Motor neuron (in vitro differentiated cells): ENCODE data around the gene ZNF576. TPM values are rescaled to one million over a fixed set of nuclear protein-coding genes. Genes with fewer than 3 reads are reported as not detected.

ENCODE experiments used
- ATAC-seq, 8 experiments: fragments of 200-7000 bp; cut with Tn5 transposase; replicated peaks in 6 of 8; 2 replicates each; pipeline ENCODE4 v1.8.0; 2021; ENCODE audit warnings: mild to moderate bottlenecking in 8 of 8, moderate library complexity in 8 of 8
- H3K27ac ChIP-seq, 2 donors: fragments of 250-450 bp; sonication (Bioruptor Pico); 2 replicates each; pipeline ENCODE4 v1.9.0; 2021; ENCODE audit warnings: antibody characterized with exemption in 2 of 2, mild to moderate bottlenecking in 2 of 2, moderate library complexity in 1 of 2
- H3K4me1 ChIP-seq, 2 donors: fragments of 250-450 bp; sonication (Bioruptor Pico); replicated peaks in 1 of 2; 2 replicates each; pipeline ENCODE4 v1.6.1; 2021; ENCODE audit warnings: antibody characterized with exemption in 2 of 2, mild to moderate bottlenecking in 2 of 2, moderate library complexity in 1 of 2
- H3K4me3 ChIP-seq, 5 donors: fragments of 250-450 bp; sonication (Bioruptor Pico); 2 replicates each; pipeline ENCODE4 v1.9.0; 2021; ENCODE audit warnings: antibody characterized with exemption in 5 of 5, mild to moderate bottlenecking in 5 of 5, moderate library complexity in 4 of 5
- WGBS, 10 experiments: fragments of 450-650 bp; shearing (Covaris generic); methylation state at CpG; one replicate each; pipeline ENCODE4 v1.0.0; 2022; 5-methylcytosine and 5-hydroxymethylcytosine counted together
- in situ Hi-C, 9 experiments: fragments of 400-800 bp; cut with MboI; loops; one replicate each; pipeline ENCODE4 v1.15.0; 2021; ENCODE audit warnings: low sequenced_read_pairs in 9 of 9, low pct_unique_long_range_greater_than_20kb in 2 of 9; ENCODE audit not compliant: unreplicated experiment in 9 of 9
- total RNA-seq, 8 experiments: library from RNA; unstranded; fragments of 300-600 nt; gene quantifications; 2 replicates each; pipeline versions ENCODE4 v1.2.3 to v1.2.4, GENCODE V29; 2022

ZNF576 gene
- total RNA-seq, 8 experiments from 2014 or later = 8.0 to 19.0 (median 11.8) TPM

GRCh38 chr19:43562698-43563241, 33.6 kb upstream of the ZNF576 start:
- Histone ChIP-seq H3K27ac (no peak overlapping the region), H3K4me1 (no peaks in the 10 kb centered on the region), H3K4me3 (no peak overlapping the region)
- no peak for ATAC-seq
- WGBS, 10 experiments = 43 to 100% (median 95%) methylated on average over 3 to 10 of the region's 14 CpGs; no CpG with 5 or more reads in 5 of the 10 experiments
- in situ Hi-C loops = no loop called here

DNA sequence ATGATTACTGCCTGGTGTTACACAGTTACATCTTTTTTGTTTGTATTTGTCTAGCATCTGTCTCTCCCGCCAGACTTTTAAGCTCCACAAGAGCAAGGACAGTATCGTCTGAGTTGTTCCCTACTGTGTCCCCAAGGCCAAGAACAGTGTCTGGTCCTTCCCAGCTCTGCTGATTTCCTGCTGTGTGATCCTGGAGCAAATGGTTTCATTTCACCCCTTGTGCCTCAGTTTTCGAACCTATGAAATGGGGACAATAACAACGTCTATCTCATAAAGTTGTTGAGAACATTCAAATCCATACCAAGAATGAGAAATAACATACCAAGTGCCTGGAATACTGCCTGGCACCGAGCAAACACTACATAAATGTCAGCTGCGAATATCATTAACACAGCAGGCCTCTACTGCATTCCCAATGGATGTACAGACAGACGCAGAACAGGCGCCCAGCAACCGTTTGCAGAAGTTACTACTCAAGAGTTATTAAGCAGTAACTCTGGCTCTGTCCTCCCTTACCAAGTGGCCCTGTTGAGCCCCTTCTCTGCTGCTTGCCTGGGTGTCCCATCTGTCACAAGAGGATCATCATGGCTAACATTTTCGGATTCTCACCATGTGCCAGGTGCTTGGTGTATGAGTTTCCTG, 32.5 kb upstream of the ZNF576 start:
- Histone ChIP-seq H3K27ac (no peak overlapping the region), H3K4me3 (no peak overlapping the region), H3K4me1 (no peaks in the 10 kb centered on the region)
- in situ Hi-C loops = no loop called here
- ATAC-seq = peak in 1 of 8 experiments; percentile 51
- WGBS, 10 experiments = 53 to 93% (median 88%) methylated on average over 2 to 9 of the region's 10 CpGs

DNA sequence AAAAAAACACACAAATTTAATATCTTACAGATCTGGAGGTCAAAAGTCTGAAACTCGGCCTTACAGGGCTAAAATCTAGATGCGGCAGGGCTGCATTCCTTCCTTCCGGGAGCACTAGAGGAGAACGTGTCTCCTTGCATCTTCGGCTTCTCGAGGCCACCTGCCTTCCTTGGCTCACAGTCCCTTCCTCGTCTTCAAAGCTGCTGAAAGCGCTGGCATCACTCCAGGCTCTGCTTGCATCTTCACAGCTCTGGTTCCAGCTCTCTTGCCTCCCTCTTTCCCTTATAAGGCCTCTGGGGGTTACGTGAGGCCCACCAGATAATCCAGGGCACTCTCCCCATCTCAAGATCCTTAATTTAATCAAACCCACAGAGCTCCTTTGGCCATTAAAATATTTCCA, 31.6 kb upstream of the ZNF576 start:
- no peak overlapping the region for H3K4me3 ChIP-seq
- H3K27ac ChIP-seq = no peak overlapping the region
- no peaks in the 10 kb centered on the region for H3K4me1 ChIP-seq
- in situ Hi-C loops = no loop called here
- WGBS, 10 experiments = 44 to 100% (median 85%) methylated on average over 1 to 8 of the region's 9 CpGs; no CpG with 5 or more reads in 2 of the 10 experiments
- ATAC-seq = no peak

DNA sequence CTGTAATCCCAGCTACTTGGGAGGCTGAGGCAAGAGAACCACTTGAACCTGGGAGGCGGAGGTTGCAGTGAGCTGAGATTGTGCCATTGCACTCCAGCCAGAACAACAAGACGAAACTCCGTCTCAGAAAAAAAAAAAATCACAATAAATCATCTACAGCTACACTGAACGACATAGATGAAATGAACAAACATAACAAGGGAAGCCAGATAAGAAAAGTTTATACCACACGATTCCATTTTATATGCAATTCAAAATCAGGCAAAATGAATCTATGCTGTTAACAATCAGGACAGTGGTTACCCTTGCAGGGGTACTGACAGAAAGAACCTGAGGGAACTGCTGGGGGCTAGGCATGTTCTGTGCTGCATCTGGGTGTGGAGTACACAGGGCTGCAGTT, 26.7 kb upstream of the ZNF576 start:
- ATAC-seq = no peak
- no peak overlapping the region for H3K4me3 ChIP-seq
- no peak overlapping the region for H3K27ac ChIP-seq
- WGBS, 10 experiments = 33 to 100% (median 92%) methylated on average over 1 to 4 of the region's 5 CpGs; no CpG with 5 or more reads in 1 of the 10 experiments
- in situ Hi-C loops = no loop called here
- peaks cover 6 to 8% of the 10 kb centered on the region in 2 donors for H3K4me1 ChIP-seq

- no peak for ATAC-seq
- H3K27ac ChIP-seq = no peak overlapping the region
- 100% methylated on average over 3 of the region's 5 CpGs; no CpG with 5 or more reads in 9 of the 10 experiments for WGBS, 10 experiments
- no peak overlapping the region for H3K4me3 ChIP-seq
- in situ Hi-C loops = no loop called here
- peaks cover 6 to 9% of the 10 kb centered on the region in 2 donors for H3K4me1 ChIP-seq
Measured at GRCh38 chr19:43570174-43570791, 26.1 kb upstream of the ZNF576 start.

DNA sequence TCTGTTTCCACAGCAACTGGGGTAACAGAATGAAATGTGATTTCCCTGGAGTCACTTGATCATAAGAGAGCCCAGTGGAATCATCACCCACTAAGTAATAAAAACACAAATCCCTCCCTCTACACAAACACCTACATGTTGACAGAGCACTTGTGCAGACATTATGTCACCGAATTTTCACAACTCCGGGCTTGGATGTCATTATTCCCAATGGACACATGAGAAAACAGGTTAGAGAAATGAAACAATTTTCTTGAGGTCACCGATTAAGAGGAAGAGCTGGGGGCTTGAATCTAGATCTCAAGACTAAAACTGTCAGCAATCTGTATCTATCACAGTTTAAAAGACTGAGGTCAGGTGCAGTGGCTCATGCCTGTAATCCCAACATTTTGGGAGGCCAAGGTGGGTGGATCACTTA, 24.2 kb upstream of the ZNF576 start:
- in situ Hi-C loops = no loop called here
- 60 to 100% (median 96%) methylated on average over 1 to 3 of the region's 3 CpGs; no CpG with 5 or more reads in 2 of the 10 experiments for WGBS, 10 experiments
- Histone ChIP-seq H3K4me3 (no peak overlapping the region), H3K27ac (no peak overlapping the region), H3K4me1 (peaks cover 10 to 12% of the 10 kb centered on the region in 2 donors)
- ATAC-seq = peak in 1 of 8 experiments; percentile 7

GRCh38 chr19:43574424-43575155, 21.8 kb upstream of the ZNF576 start:
- peak overlapping the region; percentile 54 to 83 (median 61) for H3K4me3 ChIP-seq
- ATAC-seq = no peak

DNA sequence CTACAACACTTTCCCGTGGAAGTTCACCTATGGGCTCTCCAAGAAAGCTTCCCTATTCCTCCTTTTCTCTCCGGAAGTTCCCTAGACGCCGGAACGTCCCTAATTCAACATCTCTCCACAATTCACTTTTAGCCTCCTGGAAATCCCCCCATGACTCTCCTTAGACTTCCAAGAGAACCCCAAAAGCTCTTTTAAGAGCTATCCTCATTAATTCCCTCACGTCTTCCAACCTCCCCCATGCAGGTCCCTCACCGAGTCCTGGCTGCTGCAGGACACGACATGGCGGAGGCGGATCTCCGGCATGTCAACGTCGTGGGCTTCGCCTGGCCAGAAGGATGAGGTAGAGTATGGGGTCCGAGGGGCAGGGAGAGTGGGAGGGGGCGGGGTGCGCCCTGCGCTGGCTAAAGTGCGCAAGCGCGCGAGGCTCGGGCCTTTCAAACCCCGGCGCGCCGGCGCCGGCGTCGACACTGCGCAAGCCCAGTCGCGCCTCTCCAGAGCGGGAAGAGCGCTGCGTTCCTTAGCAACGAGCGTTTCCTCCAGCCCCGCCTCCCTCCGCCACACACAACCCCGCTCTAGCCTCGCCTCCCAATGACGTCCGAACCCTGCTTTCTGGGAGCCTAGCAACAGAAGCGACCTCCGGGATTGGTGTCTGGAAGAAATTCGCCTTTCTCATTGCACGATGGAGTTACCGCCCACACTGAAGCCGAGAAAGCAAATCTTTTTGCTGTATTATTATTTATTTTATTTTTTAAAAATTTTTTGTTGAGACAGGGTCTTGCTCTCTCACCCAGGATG, 21.0 kb upstream of the ZNF576 start, which contains the start of the genes PINLYP and XRCC1:
Gene PINLYP, plus strand, starts transcription at position 646 of the 795 bp plus-strand sequence. CDS start 1,391 bp downstream, outside the sequence.
Gene XRCC1, minus strand, starts transcription at position 372 of the 795 bp plus-strand sequence. Its CDS starts 69 bp downstream, at position 303.
- 0 to 18% (median 0%) methylated on average over 1 to 17 of the region's 51 CpGs for WGBS, 10 experiments
- in situ Hi-C loops = no loop called here
- H3K4me1 ChIP-seq = peaks cover 10 to 12% of the 10 kb centered on the region in 2 donors
- peak within 1 kb of the TSS; percentile 69 to 74 for H3K27ac ChIP-seq
- ATAC-seq = peak; percentile 97 to 99 (median 98)
- peak within 1 kb of the TSS; percentile 54 to 83 (median 61) for H3K4me3 ChIP-seq

More at GRCh38 chr19:43574424-43575155, 21.8 kb upstream of the ZNF576 start:
- peaks cover 10 to 12% of the 10 kb centered on the region in 2 donors for H3K4me1 ChIP-seq
- H3K27ac ChIP-seq = peak overlapping the region; percentile 43 to 74
- in situ Hi-C loops = no loop called here
- 0 to 100% (median 17%) methylated on average over 1 to 8 of the region's 12 CpGs; no CpG with 5 or more reads in 1 of the 10 experiments for WGBS, 10 experiments

GRCh38 chr19:43575955-43576878, 20.2 kb upstream of the ZNF576 start:
- in situ Hi-C loops = no loop called here
- H3K4me3 ChIP-seq = peak overlapping the region; percentile 22 to 83 (median 26)
- H3K4me1 ChIP-seq = peaks cover 12 to 19% of the 10 kb centered on the region in 2 donors
- H3K27ac ChIP-seq = peak overlapping the region; percentile 69 to 73
- 44 to 88% (median 73%) methylated on average over 1 to 25 of the region's 37 CpGs; no CpG with 5 or more reads in 1 of the 10 experiments for WGBS, 10 experiments
- peak in 2 of 8 experiments; percentile 0 to 2 for ATAC-seq

DNA sequence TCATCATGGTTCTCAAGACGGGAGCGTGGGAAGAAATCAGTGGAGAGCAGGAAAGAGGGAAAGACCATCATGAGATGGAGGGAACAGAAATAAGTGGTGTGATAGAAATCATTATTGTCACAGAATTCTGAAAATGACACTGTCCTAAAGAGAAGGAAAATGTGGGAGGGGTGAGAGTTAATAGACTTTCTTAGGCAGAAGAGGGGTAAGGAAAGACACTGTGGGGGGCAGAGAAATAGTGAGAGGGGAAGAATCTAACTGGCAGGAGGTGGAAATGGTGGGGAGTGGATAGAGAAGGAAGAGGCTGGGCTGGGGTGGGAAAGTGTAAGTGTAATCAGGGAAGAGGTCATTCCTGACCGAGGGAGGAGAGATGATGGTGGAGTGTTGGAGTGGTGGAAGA, 17.6 kb upstream of the ZNF576 start:
- Histone ChIP-seq H3K4me3 (no peak overlapping the region), H3K27ac (no peak overlapping the region), H3K4me1 (peaks cover 12 to 14% of the 10 kb centered on the region in 2 donors)
- 80 to 100% (median 90%) methylated on average over 1 to 3 of the region's 3 CpGs; no CpG with 5 or more reads in 5 of the 10 experiments for WGBS, 10 experiments
- in situ Hi-C loops = no loop called here
- no peak for ATAC-seq

DNA sequence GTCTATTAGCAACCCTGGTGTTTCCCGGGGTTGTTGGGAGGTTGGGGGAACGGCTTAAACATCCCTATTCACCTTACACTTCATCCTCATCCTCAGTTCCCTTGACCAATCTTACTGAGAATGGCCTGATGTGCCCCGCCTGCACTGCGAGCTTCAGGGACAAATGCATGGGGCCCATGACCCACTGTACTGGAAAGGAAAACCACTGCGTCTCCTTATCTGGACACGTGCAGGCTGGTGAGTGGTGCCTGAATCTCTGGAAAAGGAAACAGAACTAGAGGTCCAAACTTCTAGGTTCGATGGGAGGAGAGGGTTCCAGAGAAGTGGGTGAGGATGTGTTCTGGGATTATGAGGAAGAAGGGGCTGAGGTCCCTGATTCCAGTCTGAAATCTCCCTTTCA, 14.9 kb upstream of the ZNF576 start:
- 0 to 89% (median 73%) methylated on average over 1 to 4 of the region's 7 CpGs; no CpG with 5 or more reads in 4 of the 10 experiments for WGBS, 10 experiments
- Histone ChIP-seq H3K4me1 (peaks cover 2 to 6% of the 10 kb centered on the region in 2 donors), H3K4me3 (no peak overlapping the region), H3K27ac (no peak overlapping the region)
- in situ Hi-C loops = no loop called here
- ATAC-seq = no peak
